GOT3 (cell line): ENCODE measurements around the gene PLA2R1.
"Not testable (repeated sequence)": the region's sequence is repeated elsewhere in the genome, so short reads cannot be mapped to it uniquely, and the experiment has no call there.

Experiments used
- DNase-seq: peaks from one replicate; lab custom pipeline; 2025; ENCODE audit warnings: mixed read lengths; lab: John Stamatoyannopoulos, UW

The PLA2R1 gene

GRCh38 chr2:160063879-160064612 is 1.6 kb upstream of the PLA2R1 start:
- DNase-seq: no peak

- DNase-seq: no peak
Measured at GRCh38 chr2:160063271-160063670, 856 bp upstream of the PLA2R1 start.

GRCh38 chr2:160061944-160062291 is 497 bp downstream of the PLA2R1 start:
- no peak for DNase-seq

DNA sequence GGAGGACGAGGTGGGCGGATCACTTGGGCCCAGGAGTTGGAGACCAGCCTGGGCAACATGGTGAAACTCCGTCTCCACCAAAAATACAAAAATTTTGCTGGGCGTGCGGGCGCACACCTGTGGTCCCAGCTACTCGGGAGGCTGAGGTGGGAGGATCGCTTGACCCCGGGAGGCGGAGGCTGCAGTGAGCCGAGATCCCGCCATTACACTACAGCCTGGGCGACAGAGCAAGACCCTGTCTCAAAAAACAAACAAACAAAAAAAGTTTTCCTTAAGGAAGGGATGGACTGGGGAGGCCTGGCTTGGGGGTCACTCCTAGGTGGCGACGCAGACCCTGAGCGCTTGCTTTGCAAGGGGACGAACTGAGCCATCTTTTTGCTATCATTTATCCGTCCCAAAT is 882 bp downstream of the PLA2R1 start:
- no peak for DNase-seq

DNA sequence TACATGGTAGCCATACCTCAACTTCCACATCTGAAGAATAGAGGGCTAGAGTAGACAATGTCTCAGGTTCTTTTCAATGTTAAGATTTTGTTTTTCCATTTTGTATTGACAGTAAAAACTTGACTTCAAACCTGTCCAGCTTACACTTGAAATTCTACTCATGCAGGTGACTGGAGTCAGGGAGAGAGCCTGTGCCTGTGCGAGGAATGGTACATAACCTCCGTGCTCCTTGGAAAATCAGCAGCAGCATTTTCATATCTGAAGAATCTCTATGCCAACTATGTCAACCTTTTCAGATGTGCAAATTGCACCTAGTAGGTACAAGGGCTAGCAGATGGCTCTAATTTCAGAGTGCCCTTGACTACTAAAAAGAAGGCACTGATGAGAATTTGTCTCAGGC is 2.1 kb downstream of the PLA2R1 start:
- no peak for DNase-seq

GRCh38 chr2:160057356-160057755 is 5.1 kb downstream of the PLA2R1 start:
- no peak for DNase-seq

DNA sequence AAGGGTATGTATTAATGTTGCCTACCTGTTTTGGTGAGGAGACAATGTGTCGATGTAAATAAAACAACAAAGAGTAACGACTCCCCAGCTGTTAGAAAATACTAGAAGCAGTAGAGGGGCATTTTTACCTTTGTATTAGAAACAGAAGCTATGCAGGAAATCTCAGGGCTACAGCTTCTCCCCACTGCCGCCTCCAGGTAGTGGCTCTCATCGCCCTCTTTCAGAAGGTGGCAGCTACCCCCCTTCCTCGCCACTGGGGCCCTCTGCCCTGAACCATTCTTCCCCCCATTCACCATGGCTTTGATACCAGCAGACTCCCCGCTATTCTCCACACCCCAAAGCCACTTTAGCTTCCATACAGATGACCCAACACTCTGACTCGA is 6.7 kb downstream of the PLA2R1 start:
- no peak for DNase-seq

DNA sequence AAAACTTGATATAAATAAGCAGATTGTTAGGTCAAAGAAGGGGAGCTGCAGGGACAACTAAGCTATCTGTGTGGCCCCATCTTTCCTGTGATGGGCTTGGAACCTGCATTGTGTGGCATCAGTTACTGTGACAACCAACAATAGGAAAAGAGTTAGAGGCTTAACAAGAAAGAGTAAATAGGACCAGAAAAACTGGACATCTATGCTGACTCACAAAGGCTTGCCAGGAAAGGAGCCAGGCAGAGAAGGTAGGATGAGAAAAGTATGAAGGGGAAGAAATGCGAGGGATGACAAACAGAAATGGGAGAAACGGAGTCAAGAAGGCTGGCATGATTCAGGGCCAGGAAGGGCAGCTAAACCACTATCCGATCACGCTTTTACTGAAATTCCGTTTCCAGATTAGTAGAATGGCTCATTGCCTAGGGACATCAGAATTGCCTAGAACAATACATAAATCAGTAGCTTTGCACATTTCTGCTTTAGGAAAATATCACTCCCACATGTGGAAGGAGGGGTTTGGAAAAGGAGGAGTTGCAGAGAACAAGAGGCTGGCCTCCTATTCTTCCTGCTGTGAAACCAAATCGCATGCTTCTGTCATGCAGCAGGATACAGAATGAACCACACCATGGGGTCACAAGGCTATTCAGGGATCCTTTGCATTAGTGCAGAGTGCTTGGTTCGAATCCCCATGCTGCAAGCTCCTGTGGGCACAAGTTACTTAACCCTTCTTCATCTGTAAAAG is 7.3 kb downstream of the PLA2R1 start:
- no peak for DNase-seq

- DNase-seq: no peak
Measured at GRCh38 chr2:160053946-160054345, 8.5 kb downstream of the PLA2R1 start.

GRCh38 chr2:160052531-160052930 is 9.9 kb downstream of the PLA2R1 start:
- no peak for DNase-seq

GRCh38 chr2:160051371-160051800 is 11.0 kb downstream of the PLA2R1 start:
- DNase-seq: no peak

DNA sequence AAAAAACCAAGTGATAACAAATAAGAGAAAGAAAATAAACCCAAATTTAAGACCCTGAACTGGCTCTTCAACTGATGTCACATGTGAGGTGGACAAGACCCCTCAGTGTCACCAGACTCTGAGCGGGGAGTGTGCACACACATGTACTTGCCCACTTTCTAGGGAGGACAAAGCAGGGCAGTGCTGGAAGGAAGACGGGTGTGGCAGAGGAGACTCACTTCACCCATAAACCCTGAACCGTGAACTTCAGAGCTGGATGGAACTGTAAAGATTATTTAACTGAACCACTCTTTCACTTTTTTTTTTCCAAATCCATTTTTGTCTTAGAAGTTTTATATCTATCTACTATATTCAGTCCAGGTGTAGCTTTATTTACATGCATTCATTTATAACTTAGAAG is 12.3 kb downstream of the PLA2R1 start:
- no peak for DNase-seq

- DNase-seq: no peak
Measured at GRCh38 chr2:160045703-160046210, 16.7 kb downstream of the PLA2R1 start.

DNA sequence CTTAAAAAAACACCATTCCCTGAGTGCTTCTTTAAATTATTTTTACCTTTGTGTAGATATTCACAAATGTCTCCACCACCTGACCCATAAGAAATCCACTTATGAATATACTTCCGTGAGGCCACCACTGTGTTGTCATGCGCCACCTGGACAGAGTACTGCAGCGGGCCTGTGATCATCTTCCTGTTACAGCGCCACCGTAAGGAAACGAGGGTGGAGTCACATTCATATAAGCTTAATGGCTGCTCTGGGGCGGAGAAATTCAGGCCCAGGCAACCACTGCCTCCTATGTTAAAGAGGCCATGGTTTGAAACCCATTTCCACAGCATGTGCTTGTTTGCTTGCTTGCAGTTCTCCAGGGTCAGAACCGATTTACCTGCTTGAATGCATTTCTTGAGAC is 17.7 kb downstream of the PLA2R1 start:
- DNase-seq: no peak

DNA sequence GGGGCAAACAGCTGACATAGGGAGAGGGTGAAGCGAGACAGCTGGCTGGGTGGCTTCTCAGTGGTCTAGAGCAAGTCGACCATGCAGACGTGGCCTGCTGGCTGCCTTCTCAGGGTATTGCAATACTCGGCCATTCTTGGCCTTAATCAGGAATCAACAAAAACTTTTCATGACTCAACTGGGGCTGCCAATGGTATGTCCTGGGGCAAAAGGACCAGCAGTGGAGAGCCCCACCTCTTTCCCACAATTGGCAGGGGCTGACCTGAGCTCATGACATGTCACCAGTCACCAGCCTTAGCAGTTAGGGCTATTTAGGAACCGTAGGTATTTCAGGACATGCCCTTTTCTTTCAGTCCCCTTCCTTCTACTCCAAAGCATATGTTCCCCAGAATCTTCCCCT is 19.1 kb downstream of the PLA2R1 start:
- DNase-seq: no peak

GRCh38 chr2:160042054-160042453 is 20.4 kb downstream of the PLA2R1 start:
- no peak for DNase-seq

DNA sequence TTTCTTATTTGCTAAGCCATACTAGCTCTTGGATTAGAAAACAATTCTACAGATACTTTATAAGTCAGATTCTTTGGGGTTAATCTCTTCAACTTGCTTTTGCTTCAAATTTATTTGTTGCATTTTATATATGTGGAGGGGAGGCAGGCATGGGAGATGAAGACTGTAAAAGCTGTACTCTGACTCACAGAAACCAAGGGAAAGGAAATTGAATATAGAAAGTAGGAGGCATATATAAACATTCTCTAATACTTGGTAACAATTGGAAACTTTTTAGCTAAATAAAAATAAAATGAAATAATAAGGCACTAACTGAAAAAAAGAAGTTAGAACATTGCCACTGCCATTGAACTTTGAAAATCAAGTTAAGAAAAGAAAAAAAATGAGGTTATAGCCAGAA is 21.3 kb downstream of the PLA2R1 start:
- DNase-seq: no peak

DNA sequence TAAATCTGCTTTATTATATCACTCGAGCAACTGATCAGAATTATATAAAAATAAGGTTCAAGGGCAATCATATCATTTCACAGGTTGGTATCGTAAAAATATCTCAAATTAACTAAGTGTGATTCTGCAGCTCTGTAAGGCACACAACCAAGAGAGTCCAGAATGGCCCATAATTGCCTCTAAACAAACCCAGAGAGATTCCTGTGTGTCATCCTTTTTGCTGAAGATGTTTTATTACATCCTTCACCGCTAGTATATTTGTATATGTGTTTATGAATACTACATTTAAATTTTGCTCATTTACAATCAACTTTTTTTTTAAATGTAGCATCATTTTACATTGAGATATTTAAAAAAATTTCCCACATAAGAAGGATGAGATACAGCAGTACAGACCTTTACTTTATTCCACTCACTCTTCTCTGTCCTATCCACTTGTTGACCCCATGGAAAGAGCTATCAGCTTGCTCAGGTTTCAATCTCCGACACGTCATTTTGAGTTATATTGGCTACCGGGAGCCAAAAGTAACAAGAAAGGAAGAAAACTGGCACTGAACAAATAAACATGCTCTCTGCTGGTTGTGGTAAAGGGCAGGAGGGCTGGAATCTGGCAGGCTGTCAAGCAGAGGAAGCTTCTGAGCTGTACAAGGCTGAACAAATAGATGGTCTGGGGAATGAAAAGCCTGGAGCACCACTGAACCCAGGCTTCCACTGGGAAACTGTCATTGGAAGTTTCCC is 23.1 kb downstream of the PLA2R1 start:
- no peak for DNase-seq

- not testable (repeated sequence) for DNase-seq
Measured at GRCh38 chr2:160038662-160039061, 23.8 kb downstream of the PLA2R1 start.

- no peak for DNase-seq
Measured at GRCh38 chr2:160036736-160037135, 25.7 kb downstream of the PLA2R1 start.

DNA sequence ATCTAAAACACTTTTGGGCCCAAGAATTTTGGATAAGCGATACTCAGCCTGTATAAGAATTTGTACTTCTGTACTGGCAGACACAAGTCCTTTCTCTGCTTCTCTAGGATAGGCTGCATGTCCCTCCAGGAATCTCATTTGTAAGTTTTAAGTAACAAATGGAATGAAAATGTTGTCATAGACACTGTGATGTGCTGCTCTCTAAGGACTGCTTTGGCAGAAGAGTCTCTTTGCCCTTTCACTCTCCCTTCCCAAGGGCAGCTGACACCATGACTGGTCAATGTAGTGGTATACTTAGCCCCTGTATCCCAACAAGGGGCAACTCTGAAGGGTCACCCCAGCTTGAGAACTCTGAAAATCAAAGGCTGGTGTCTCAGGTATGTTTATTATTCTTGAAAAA is 27.3 kb downstream of the PLA2R1 start:
- DNase-seq: no peak

- DNase-seq: no peak
Measured at GRCh38 chr2:160034396-160034795, 28.0 kb downstream of the PLA2R1 start.
